CD14-positive monocyte (primary cell): ENCODE results near the gene SPAG17. TPM values are rescaled to one million over a fixed set of nuclear protein-coding genes. Genes with fewer than 3 reads are reported as not detected.

Source experiments
- DNase-seq, 3 donors: peaks; one replicate each; pipeline ENCODE4 v3.0.0-alpha.2; 2011 to 2022
- H2AFZ ChIP-seq: 2 replicates; pipeline ENCODE4 v1.6.0; 2012; ENCODE audit warnings: mild to moderate bottlenecking, low read depth, low read length, inconsistent platforms; ENCODE audit not compliant: insufficient read depth, poor library complexity, severe bottlenecking
- H3K27ac ChIP-seq, 2 donors: 1 replicate in 1 of 2; 2 replicates in 1 of 2; pipeline ENCODE4 v1.5.1; 2012 to 2013; ENCODE audit warnings: low read length in 2 of 2, control low read depth in 1 of 2, inconsistent platforms in 1 of 2, low read depth in 1 of 2, mild to moderate bottlenecking in 1 of 2
- H3K27me3 ChIP-seq, 2 donors: one replicate each; pipeline versions ENCODE4 v1.6.0 to v1.6.1; 2011 to 2013; ENCODE audit warnings: low read length in 2 of 2; ENCODE audit not compliant: control insufficient read depth in 2 of 2, insufficient read depth in 2 of 2
- H3K36me3 ChIP-seq, 2 donors: replicated peaks in 1 of 2; 1 replicate in 1 of 2; 2 replicates in 1 of 2; pipeline versions ENCODE4 v1.5.1 to v1.6.1; 2012 to 2013; ENCODE audit warnings: low read length in 2 of 2, control low read depth in 1 of 2, inconsistent platforms in 1 of 2, mild to moderate bottlenecking in 1 of 2; ENCODE audit not compliant: insufficient read depth in 2 of 2, control insufficient read depth in 1 of 2
- H3K4me1 ChIP-seq, 2 donors: 1 replicate in 1 of 2; 2 replicates in 1 of 2; pipeline versions ENCODE4 v1.5.1 to v1.6.1; 2012 to 2013; ENCODE audit warnings: low read length in 2 of 2, control low read depth in 1 of 2, inconsistent platforms in 1 of 2, mild to moderate bottlenecking in 1 of 2, moderate library complexity in 1 of 2; ENCODE audit not compliant: insufficient read depth in 2 of 2, control insufficient read depth in 1 of 2
- H3K4me2 ChIP-seq: replicated peaks from 2 replicates; pipeline ENCODE3; 2012; ENCODE audit warnings: low read length, moderate library complexity, mild to moderate bottlenecking; ENCODE audit not compliant: poor library complexity, severe bottlenecking; ENCODE audit errors: extremely low read depth
- H3K4me3 ChIP-seq, 3 experiments: fragments of 200-600 bp in 1 of 3; sonication (generic) in 1 of 3; replicated peaks in 1 of 3; 1 replicate in 2 of 3; 2 replicates in 1 of 3; pipeline ENCODE4 v1.5.1; 2011 to 2013; ENCODE audit warnings: low read length in 3 of 3, mild to moderate bottlenecking in 3 of 3, control low read depth in 2 of 3, low read depth in 2 of 3, inconsistent platforms in 1 of 3, moderate library complexity in 1 of 3
- H3K79me2 ChIP-seq: 2 replicates; pipeline ENCODE4 v1.6.0; 2012; ENCODE audit warnings: mild to moderate bottlenecking, control low read depth, inconsistent platforms, low read length, moderate library complexity; ENCODE audit not compliant: insufficient read depth
- H3K9ac ChIP-seq: 2 replicates; pipeline ENCODE4 v1.6.0; 2017; ENCODE audit warnings: low read length, mild to moderate bottlenecking; ENCODE audit not compliant: insufficient read depth, poor library complexity, severe bottlenecking
- H3K9me3 ChIP-seq, 2 donors: replicated peaks in 1 of 2; 1 replicate in 1 of 2; 2 replicates in 1 of 2; pipeline versions ENCODE4 v1.5.1 to v1.6.1; 2012 to 2013; ENCODE audit warnings: low read length in 2 of 2, control low read depth in 1 of 2; ENCODE audit not compliant: control insufficient read depth in 1 of 2, insufficient read depth in 1 of 2
- H4K20me1 ChIP-seq: 2 replicates; pipeline ENCODE4 v1.6.0; 2012; ENCODE audit warnings: mild to moderate bottlenecking, low read length, control low read depth, moderate library complexity; ENCODE audit not compliant: insufficient read depth
- H3K27ac Mint-ChIP-seq, 7 donors: one replicate each; pipeline ENCODE4 v1.8.0; 2020; ENCODE audit warnings: mild to moderate bottlenecking in 7 of 7, mixed read lengths in 7 of 7, moderate library complexity in 6 of 7, inconsistent platforms in 2 of 7
- H3K27me3 Mint-ChIP-seq, 3 donors: one replicate each; pipeline ENCODE4 v1.8.0; 2021 to 2022; ENCODE audit warnings: low read depth in 3 of 3, mild to moderate bottlenecking in 3 of 3, mixed read lengths in 3 of 3, moderate library complexity in 3 of 3, inconsistent platforms in 1 of 3
- H3K36me3 Mint-ChIP-seq, 2 donors: one replicate each; pipeline ENCODE4 v1.8.0; 2020; ENCODE audit warnings: mixed read lengths in 2 of 2, inconsistent platforms in 1 of 2, mild to moderate bottlenecking in 1 of 2
- H3K4me1 Mint-ChIP-seq: one replicate; pipeline ENCODE4 v1.8.0; 2020; ENCODE audit warnings: mild to moderate bottlenecking, mixed read lengths
- H3K4me3 Mint-ChIP-seq, 2 donors: one replicate each; pipeline ENCODE4 v1.8.0; 2020; ENCODE audit warnings: mild to moderate bottlenecking in 2 of 2, mixed read lengths in 2 of 2, moderate library complexity in 1 of 2
- H3K9me3 Mint-ChIP-seq, 7 donors: one replicate each; pipeline ENCODE4 v1.8.0; 2020 to 2022; ENCODE audit warnings: mixed read lengths in 7 of 7, mild to moderate bottlenecking in 6 of 7, moderate library complexity in 6 of 7, inconsistent platforms in 2 of 7
- WGBS: methylation state at CpG from one replicate; pipeline ENCODE4 v1.1.5; 2013; ENCODE audit warnings: missing lambda C conversion rate; ENCODE audit not compliant: insufficient coverage; 5-methylcytosine and 5-hydroxymethylcytosine counted together
- intact Hi-C, 2 donors: fragments of 100-400 bp; cut with micrococcal nuclease; formaldehyde crosslinking; loops; one replicate each; pipeline versions ENCODE4 v1.15.0 to v1.15.1; 2023
- polyA plus RNA-seq, 3 donors: library from polyadenylated mRNA; depleted of rRNA in 1 of 3; unstranded in 2 of 3; stranded (reverse) in 1 of 3; fragments of 300-500 nt in 2 of 3; fragments of >200 nt in 1 of 3; fragmentation: Illumina TruSeq in 2 of 3; gene quantifications; 1 replicate in 2 of 3; 2 replicates in 1 of 3; pipeline ENCODE4 v1.2.3, GENCODE V29; 2012 to 2021
- TF ChIP-seq, protein P1 (sequence below): fragments of 200-600 bp; IDR thresholded peaks from one replicate; pipeline ENCODE4 v1.8.0; 2022; ENCODE audit warnings: antibody characterized with exemption, mild to moderate bottlenecking

Gene SPAG17
- polyA plus RNA-seq, 3 donors = 0.26 to 0.87 (median 0.68) TPM

DNA sequence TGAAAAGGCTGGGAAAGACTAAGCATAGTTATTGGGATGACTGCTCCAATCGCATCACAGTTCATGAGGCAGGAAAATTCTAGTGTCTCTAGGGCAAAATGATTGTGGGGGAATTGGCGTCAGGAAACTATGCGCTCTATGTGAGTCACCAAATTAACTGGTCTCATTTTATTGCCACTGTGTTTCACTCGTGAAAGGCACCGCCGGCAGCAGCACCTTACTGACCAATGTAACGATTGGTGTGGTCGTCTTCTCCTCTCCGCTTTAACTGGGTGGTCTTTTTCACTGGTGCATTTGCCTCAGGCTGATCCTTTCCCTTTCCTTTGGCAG is 83.5 kb downstream of the SPAG17 start:
- Mint-ChIP-seq H3K9me3 (peaks cover 0 to 5% (median 0%) of the 10 kb centered on the region in 7 donors), H3K4me1 (no peaks in the 10 kb centered on the region), H3K27ac (no peak overlapping the region), H3K27me3 (peaks cover 0 to 2% (median 0%) of the 10 kb centered on the region in 3 donors), H3K4me3 (no peak overlapping the region), H3K36me3 (no peaks in the 10 kb centered on the region)
- Histone ChIP-seq H3K4me2 (no peak overlapping the region), H3K36me3 (no peaks in the 10 kb centered on the region), H3K4me3 (no peak overlapping the region), H4K20me1 (no peaks in the 10 kb centered on the region), H3K9me3 (no peaks in the 10 kb centered on the region), H3K9ac (no peak overlapping the region), H3K4me1 (no peaks in the 10 kb centered on the region), H3K27me3 (no peaks in the 10 kb centered on the region), H2AFZ (no peak overlapping the region), H3K79me2 (no peaks in the 10 kb centered on the region), H3K27ac (no peak overlapping the region)
- TF ChIP-seq, protein P1, sequence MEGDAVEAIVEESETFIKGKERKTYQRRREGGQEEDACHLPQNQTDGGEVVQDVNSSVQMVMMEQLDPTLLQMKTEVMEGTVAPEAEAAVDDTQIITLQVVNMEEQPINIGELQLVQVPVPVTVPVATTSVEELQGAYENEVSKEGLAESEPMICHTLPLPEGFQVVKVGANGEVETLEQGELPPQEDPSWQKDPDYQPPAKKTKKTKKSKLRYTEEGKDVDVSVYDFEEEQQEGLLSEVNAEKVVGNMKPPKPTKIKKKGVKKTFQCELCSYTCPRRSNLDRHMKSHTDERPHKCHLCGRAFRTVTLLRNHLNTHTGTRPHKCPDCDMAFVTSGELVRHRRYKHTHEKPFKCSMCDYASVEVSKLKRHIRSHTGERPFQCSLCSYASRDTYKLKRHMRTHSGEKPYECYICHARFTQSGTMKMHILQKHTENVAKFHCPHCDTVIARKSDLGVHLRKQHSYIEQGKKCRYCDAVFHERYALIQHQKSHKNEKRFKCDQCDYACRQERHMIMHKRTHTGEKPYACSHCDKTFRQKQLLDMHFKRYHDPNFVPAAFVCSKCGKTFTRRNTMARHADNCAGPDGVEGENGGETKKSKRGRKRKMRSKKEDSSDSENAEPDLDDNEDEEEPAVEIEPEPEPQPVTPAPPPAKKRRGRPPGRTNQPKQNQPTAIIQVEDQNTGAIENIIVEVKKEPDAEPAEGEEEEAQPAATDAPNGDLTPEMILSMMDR = no peak
- no peak for DNase-seq
- intact Hi-C loops = no loop called here
- WGBS = 90% methylated on average over 9 of the region's 9 CpGs

DNA sequence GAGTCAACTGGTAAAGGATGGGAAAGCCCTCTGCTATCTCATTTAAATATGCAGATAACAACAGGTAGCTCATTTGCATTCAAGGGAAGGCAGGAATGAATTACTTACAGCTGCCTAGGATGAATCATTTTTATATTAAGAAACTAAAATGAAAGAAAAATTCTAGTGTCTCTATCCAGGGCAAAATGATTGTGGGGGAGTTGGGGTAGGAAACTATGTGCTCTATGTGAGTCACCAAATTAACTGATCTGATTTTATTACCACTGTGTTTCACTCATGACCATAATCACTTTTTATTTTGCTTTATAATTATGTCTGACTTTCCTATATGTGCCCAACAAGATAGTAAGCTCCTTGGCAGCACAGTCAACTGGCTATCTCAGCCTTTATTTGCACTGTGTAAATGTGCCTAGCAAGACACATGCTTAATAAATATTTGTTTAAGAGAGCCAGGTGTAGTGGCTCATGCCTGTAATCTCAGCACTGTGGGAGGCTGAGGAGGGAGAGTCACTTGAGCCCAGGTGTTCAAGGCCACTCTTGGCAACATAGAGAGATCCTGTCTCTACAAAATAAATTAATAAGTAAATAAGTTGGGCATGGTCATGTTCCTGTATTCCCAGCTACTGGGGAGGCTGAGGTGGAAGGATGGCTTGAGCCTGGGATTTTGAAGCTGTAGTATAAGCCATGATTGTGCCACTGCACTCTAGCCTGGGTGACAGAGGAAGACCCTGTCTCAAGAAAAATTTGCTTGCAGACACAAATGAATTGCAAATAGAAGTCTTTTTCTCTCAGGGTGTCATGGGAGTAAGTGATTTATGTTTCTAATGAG is 84.1 kb downstream of the SPAG17 start:
- Histone ChIP-seq H3K9ac (no peak overlapping the region), H3K36me3 (no peaks in the 10 kb centered on the region), H3K4me3 (no peak overlapping the region), H3K4me1 (no peaks in the 10 kb centered on the region), H2AFZ (no peak overlapping the region), H3K27me3 (peaks cover 0 to 2% of the 10 kb centered on the region in 2 donors), H3K27ac (no peak overlapping the region), H3K79me2 (no peaks in the 10 kb centered on the region), H4K20me1 (no peaks in the 10 kb centered on the region), H3K4me2 (no peak overlapping the region), H3K9me3 (no peaks in the 10 kb centered on the region)
- intact Hi-C loops = no loop called here
- H3K27ac Mint-ChIP-seq = no peak overlapping the region
- peaks cover 0 to 5% (median 0%) of the 10 kb centered on the region in 7 donors for H3K9me3 Mint-ChIP-seq
- DNase-seq = no peak
- TF ChIP-seq, protein P1 = no peak
- H3K4me1 Mint-ChIP-seq = no peaks in the 10 kb centered on the region
- H3K36me3 Mint-ChIP-seq = no peaks in the 10 kb centered on the region
- no peak overlapping the region for H3K4me3 Mint-ChIP-seq
- peaks cover 0 to 2% (median 2%) of the 10 kb centered on the region in 3 donors for H3K27me3 Mint-ChIP-seq
